Stimulated activated CD8-positive, alpha-beta memory T cell treated with anti-CD3 and anti-CD28 coated beads, Interleukin-12 subunit alpha, Interleukin-12 subunit beta, amount 100 ng/mL, for 1 hour (primary cell): ENCODE results near the gene ENPP5.

ENCODE experiments used
- DNase-seq: peaks from one replicate; pipeline ENCODE4 v3.0.0-alpha.2; 2020; ENCODE audit warnings: low read depth

Gene ENPP5, protein sequence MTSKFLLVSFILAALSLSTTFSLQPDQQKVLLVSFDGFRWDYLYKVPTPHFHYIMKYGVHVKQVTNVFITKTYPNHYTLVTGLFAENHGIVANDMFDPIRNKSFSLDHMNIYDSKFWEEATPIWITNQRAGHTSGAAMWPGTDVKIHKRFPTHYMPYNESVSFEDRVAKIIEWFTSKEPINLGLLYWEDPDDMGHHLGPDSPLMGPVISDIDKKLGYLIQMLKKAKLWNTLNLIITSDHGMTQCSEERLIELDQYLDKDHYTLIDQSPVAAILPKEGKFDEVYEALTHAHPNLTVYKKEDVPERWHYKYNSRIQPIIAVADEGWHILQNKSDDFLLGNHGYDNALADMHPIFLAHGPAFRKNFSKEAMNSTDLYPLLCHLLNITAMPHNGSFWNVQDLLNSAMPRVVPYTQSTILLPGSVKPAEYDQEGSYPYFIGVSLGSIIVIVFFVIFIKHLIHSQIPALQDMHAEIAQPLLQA

DNA sequence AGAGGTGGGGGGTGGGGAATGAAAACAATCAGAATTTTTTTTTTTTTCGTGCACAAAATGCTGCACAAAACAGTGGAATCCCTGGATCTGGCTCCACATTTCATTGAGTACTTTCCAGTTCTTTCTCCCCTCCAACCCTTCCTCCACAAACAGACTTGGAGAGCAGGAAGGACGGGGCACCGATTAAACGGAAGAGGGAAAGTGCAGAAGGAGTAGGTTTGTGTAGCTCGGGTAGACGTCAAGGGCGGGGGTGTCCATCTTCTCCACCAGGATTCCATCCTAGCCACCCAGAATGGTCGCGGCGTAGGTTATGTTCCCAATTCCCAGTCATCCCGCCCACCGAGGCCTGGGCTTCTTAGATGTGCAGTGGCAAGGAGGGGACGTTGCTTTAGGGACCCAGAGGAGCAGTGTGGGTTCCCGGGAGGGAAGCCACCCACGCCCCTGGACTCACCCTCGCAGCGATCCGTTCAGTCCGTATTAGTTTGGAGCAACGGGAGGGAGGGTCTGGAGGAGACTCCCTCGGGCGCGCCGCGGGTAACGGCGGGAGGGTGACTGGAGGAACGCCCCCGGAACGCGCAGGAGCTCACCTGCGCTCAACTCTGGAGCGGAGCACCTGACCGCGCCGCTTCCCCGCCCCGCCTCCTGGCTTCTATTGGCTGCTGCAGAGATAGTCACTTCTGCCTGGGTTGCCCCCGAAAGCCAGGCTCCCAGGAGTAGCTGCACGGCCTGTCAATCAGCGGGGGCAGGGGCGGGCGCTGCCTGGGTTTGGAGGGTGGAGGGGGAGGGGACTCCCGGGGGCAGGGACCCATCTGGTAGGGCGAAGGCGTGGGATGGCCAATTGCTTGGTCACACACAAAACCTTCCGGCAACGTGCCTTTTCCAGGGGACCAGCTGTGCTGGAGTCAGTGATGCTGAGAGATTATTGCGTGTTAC is at the start of gene ENPP5:
ENPP5 (minus strand) TSS at position 624 of the 933 bp plus-strand sequence. CDS start 2,718 bp downstream, outside the sequence.
- DNase-seq: peak; percentile 49

DNA sequence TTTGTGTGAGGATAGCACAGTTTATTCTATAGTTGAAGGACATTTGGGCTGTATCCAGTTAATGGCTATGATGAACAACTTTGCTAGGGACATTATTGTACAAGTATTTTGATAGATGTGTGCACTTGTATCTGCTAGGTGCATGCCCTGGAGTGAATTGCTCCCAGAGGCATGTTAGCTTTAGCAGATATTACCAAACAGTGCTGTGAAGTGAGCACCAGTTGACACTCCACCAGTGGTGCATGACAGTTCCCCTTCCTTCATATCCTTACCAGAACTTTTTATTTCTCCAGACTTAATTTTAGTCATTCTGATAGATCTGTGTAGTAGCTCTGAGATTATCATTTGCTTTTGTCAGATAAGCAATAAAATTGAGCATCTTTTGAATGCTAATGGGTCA is 48.9 kb upstream of the ENPP5 start:
- no peak for DNase-seq

DNA sequence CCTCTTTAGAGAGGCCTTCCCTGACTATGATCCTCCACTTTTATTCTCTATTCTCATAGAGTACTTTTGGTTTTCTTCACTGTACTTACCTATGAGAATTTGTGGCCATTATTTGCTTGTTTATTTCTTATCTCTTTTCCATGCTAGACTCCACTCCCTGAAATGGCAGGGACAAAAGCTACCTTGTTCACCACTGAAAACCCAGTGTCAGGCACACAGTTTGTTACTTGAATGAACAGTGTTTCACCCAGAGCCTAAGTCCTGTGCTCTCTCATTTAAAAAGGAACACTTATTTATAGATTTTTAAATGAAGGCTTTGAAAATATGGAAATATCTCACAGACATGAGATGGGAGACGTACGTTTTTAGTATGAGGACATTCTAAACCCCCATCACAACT is 47.7 kb upstream of the ENPP5 start:
- no peak for DNase-seq

DNA sequence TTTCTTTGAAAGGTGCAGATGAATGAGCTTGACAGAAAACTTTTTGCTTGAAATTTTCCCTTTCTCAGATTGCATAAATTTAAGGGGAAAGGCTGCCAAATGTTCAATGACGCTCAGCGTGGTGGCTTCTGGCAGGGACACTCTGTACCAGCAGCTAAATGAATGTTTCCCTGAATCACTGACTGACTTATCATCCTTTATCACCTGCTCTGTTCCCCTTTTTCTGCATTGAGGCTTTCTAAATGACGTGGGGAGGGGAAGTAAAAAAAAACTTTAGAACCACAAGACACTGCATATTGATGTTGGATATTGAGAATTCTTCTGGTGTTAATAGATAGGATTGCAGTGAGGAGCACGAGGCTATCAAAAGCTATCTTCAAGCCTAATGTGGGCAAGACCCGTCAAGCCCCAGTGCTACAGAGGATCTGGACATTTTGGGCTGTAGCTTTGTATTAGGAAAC is 46.9 kb upstream of the ENPP5 start:
- DNase-seq: no peak

DNA sequence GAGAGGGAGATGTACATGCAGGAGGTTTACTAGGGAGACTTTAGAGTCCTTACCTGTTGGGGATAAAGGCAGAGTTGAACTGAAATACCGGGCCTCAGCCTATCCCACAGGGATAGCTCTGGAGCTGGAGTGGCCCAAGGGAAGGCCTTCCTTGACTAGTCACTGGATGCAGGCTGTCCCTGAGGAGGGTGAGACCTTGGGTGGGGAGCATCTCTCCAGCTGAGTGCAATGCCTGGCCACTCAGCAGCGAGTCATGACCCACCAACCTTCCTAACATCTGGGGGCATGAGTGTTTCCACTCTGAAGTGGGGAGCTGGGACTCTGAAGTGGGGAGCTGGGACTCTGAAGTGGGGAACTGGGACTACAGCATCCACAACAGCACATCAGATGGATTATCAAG is 46.1 kb upstream of the ENPP5 start:
- no peak for DNase-seq

DNA sequence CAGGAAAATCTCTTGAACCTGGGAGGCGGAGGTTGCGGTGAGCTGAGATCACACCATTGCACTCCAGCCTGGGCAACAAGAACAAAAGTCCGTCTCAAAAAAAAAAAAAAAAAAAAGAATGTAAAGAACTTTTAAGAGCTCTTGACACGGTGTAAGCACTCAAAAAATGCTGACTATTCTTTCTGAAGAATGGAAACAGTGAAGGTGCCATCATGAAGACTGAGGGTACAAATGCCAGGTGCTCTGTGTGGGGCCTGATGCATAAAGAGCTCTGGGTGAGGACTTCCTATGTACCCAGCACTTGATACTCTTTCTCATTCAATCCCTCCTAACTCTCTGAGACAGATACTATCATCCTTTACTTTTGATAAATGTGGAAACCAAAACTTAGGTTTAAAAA is 45.0 kb upstream of the ENPP5 start:
- DNase-seq: no peak

DNA sequence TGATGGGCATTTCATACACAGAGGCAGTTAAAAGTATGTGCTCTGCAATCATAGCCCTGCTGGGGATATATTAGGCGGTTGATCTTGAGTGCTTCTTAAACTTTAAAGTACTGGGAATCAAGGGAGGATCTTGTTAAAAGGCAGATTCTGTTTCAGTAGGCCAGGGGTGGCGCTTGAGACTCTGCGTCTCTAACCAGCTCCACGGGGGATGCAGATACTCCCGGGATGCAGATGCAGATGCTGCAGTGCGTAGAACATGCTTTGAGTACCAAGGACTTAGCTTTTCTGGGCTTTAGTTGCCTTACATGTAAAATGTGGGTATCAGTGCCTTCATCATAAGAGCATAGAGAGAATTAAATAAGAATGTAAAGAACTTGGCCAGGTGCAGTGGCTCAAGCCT is 44.4 kb upstream of the ENPP5 start:
- DNase-seq: no peak

DNA sequence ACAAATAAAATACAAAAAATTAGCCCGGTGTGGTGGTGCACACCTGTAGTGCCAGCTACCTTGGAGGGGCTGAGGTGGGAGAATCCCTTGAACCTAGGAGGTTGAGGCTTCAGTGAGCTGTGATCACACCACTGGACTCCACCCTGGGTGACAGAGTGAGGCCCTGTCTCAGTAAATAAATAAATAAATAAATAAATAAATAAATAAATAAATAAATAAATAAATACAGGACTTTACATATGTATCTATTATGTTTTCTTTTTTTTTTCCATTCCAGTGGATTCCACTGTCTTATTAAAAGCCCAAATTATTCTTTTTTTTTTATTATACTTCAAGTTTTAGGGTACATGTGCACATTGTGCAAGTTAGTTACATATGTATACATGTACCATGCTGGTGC is 41.1 kb upstream of the ENPP5 start:
- DNase-seq: no peak

DNA sequence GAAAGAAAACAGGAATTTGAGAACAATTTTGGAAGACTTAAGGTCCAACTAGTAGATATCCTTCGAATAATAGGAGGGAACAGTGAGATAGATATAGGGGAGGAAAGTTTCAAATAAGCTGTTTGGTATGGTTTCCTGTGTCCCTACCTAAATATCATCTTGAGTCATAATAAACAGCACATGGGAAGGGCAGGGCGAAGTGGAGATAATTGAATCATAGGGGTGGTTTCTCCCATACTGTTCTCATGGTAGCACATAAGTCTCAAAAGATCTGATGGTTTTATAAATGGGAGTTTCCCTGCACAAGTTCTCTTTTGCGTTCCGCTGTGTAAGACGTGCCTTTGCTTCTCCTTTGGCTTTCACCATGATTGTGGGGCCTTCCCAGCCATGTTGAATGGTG is 39.5 kb upstream of the ENPP5 start:
- no peak for DNase-seq

DNA sequence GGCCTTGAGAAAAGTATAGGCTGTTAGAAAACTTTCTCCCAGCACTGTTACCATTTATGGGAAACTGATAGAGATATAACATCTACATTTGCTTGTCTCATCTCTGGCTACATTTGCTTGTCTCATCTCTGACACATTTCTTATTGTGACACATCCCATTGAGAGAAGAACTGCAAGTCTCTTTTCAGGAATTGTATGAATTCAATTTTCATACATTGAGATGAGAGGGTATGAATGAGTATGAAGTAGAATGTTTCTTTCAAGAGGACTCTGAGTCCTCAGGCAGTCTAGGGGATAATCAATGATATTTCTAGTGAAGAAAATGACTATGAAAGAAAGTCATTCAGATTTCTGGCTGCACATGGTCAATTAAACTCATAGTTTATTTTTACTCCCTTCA is 37.5 kb upstream of the ENPP5 start:
- DNase-seq: no peak

DNA sequence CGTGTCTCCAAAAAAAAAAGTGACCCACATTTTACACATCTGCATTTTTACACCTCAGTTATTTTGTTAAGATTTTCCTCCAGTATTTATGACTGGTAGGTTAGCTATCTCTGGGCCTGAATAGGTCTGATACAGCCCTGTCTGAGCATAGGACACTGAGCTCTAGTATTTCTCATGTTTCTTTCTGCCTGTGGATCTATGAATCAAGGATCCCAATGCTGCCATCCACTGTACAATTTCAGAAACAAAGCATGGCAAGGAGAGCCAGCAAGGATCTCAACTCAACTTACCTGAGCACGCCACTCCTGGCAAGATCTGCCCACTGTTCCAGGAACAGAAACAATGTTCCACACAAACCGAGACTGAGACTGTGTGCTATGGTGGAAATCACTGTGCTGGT is 36.4 kb upstream of the ENPP5 start:
- no peak for DNase-seq

DNA sequence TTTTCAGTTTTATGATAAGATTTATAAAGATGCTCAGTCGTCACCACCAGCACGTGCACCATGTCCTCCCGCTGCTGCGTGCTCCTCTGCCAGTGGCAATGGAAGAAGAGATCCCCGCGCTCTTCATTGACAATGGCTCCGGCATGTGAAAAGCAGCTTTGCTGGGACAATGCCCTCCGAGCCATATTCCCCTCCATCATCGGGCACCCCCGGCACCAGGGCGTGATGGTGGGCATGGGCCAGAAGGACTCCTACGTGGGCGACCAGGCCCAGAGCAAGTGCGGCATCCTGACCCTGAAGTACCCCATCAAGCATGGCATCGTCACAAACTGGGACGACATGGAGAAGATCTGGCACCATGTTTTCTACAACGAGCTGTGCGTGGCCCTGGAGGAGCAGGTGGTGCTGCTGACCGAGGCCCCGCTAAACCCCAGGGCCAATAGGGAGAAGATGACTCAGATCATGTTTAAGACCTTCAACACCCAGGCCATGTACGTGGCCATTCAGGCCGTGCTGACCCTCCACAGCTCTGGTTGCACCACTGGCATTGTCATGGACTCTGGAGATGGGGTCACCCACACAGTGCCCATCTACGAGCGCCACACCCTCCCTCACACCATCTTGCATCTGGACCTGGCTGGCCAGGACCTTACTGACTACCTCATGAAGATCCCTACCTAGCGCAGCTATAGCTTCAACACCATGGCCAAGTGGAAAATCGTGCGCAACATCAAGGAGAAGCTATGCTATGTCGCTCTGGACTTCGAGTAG is 34.3 kb upstream of the ENPP5 start:
- DNase-seq: no peak

DNA sequence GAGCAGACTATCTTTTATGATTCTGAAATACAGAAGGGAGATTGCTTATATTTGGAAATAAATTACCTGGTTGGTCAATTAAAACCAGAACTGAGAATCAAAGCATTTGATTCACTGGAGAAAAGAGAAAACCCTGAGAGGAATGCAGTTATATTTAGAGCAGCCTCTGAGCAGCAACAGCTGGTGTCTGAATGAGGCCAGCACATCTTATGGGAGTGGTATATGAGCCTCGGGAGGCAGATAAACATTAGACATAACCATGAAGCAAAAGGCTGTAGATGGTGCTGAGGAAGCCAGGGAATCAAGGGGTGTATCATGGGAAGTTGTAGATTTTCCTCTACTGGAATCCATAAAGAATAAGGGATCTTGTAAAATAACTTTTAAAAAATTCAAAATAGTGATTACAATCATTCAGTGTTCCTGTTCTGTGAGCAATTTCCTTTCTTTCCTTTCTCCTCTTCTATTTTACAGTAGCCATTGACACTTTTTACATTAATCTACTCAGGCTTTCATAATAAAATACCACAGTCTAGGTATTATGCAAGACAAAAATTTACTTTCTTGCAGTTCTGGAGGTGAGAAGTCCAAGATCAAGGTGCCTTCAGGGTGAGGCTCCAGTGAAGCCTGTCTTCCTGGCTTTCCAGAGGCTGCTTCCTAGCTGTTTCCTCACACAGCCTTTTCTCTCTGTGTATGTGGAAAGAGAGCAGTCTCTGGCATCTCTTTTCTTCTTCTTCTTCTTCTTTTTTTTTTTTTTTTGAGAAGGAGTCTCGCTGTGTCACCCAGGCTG is 32.8 kb upstream of the ENPP5 start:
- no peak for DNase-seq

DNA sequence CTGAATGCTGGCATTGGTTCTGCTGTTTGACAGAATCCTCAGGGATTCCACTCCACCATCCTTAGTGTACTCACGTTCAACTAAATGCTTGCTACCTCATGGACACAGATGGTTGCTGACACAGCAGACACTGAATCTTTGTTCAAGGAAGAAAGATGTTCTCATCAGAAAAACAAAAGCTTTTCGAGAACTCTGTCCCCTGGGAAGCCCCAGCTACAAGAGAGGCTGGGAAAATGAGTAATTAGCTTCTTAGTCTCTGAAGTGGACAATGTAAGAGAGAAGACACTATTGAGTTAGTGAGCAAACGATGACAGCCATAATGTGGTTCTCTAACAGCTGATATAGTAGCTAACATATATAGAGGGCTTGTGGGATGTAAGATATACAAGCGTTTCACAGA is 30.9 kb upstream of the ENPP5 start:
- no peak for DNase-seq

DNA sequence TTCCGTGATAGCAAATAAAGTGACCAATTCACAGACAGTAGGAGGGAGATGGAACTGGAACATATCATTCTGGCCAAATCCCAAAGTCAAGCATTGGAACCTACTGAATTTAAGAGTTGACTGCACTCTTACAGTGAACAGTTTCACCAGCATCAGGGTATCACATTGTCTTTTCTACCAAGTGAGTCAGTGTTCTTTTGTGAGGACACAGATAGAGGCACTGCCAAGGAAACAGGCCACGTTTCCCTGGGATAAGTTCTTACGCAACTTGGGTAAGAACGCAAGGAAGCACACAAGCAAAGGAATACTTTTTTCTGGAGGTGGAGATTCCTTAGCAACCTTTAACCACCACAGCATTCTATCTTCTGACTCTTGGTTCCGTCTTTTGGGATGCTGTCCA is 28.6 kb upstream of the ENPP5 start:
- DNase-seq: no peak

DNA sequence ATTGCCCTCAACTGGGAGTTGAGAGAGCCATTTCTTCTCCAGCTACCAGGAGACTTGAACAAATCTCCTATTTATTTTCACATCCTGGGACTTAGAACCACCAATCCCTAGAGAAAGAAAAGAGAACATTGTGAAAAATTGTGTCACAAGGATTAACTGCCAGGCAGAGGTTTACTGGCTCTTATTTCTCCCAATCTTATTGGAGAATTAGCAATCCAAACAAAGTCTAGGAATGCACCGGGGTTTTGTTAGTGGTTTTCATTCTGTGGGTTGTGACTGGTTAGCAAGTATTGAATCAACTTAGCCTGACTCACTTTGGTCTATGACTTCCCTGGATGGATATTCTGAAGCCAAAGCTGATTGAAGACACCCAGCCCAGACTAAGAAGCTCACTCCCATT is 21.2 kb upstream of the ENPP5 start:
- no peak for DNase-seq

DNA sequence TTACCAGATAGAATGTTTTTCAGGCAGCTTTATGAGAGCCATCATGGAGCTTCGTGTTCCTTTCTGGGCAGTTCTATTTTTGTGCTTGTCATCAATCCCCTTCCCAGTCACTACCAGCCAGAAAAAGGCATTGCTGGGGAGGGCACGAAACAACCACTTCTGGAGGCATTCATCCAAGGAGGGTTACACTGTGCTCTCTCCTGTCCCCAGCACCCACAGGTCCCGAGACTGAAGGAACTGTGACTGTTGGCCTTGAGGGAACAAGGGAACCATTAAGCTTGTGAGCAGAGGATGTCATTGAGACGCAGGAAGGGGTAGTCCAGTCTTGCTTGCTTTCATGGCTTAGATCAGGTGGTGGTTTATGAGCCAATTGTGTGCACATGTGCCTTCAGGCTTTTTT is 20.1 kb upstream of the ENPP5 start:
- DNase-seq: no peak

DNA sequence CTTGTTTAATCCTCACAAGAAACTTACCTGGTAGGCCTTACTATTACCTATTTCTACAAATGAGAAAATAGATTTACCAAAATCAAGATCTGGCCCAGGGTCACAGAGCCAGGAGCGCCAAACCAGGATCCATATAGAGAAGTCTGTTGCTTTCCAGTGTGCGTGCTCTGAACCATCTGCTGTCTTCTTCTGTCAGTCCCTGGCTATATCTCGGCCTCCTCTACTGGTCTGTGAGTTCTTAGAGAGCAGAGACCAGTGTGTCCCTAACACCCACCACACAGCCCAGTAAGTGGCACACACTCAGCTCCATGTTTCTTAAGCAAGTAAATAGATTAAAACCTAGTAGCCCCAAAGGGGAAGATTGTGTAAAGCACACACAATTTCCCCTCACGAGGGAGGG is 18.9 kb upstream of the ENPP5 start:
- no peak for DNase-seq

DNA sequence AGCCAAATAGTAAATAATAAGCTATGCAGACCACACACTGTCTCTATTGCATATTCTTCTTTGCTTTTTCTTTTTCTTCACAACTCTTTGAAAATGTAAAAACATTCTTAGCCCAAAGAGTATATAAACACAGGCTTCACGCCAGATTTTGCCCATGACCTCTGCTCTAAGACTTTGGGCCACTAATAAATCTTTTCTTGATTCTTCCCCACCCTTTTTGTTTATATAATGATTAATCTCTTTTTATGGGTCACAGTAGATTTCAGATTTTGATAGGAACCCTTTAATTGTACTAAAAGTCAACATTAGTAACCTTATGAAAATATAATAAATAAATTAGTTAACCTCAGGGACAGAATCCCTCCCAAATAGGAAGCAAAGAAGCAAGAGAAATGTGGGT is 15.8 kb upstream of the ENPP5 start:
- no peak for DNase-seq

DNA sequence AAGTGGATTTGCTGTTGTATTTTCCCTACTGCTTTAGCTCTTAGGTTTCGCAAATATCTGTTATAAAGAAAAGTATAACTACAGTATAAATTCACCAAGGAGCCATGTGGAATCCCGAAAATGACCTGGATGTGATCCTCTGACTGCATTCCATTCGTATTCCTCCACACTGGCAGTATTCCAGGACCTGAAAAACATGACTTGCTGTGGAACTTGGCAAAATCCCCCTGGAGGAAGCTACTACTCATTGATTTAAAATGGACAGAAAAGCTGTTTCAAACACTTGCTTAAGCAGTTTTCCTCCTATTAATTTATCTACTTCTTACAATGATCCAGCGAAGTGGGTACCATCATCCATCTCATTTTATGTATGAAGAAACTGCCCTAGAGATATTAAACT is 13.3 kb upstream of the ENPP5 start:
- no peak for DNase-seq

DNA sequence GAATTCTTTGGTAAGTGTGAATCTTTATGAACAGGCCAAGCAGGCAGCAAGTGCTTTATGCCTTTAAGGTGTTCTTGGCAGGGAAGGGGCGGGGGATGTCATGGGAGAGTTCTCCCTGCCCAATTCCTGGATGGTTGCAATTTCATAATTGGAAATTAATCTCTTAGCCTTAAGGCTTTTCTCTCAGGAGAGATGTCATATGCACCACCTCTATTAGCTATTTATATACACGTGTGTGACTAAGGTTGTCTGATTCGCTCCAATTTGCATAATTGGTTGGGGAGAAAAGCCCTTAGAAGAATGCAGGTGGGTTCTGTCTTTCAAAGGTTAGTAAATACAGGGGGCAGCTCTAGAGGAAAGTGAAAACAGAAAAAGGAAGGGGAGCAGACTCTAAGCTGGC is 5.2 kb upstream of the ENPP5 start:
- no peak for DNase-seq
